CD4-positive, CD25-positive, alpha-beta regulatory T cell (primary cell): Measurements from ENCODE around the gene GCKR. TPM values are rescaled to one million over a fixed set of nuclear protein-coding genes. Genes with fewer than 3 reads are reported as not detected.

ENCODE experiments used
- ATAC-seq, 2 donors: fragments of 150-1000 bp; cut with Tn5 transposase; one replicate each; pipeline ENCODE4 v1.10.0; 2021; ENCODE audit warnings: low read depth in 2 of 2, moderate number of reproducible peaks in 2 of 2, moderate library complexity in 1 of 2
- DNase-seq, 3 donors: peaks; one replicate each; pipeline versions ENCODE4 v3.0.0 to v3.0.0-alpha.2; 2012 to 2022; ENCODE audit warnings: mixed read lengths in 1 of 3
- H3K27ac ChIP-seq: one replicate; pipeline ENCODE4 v1.7.0; 2013; ENCODE audit warnings: mild to moderate bottlenecking, low read length; ENCODE audit not compliant: insufficient read depth, poor library complexity, severe bottlenecking
- H3K27me3 ChIP-seq: one replicate; pipeline ENCODE4 v1.7.0; 2013; ENCODE audit warnings: low read length; ENCODE audit not compliant: control insufficient read depth, insufficient read depth
- H3K36me3 ChIP-seq: one replicate; pipeline ENCODE4 v1.7.0; 2013; ENCODE audit warnings: mild to moderate bottlenecking, low read length, moderate library complexity; ENCODE audit not compliant: control insufficient read depth, insufficient read depth
- H3K4me1 ChIP-seq: 2 replicates; pipeline ENCODE4 v1.7.0; 2013; ENCODE audit warnings: mild to moderate bottlenecking, low read length; ENCODE audit not compliant: insufficient read depth, control insufficient read depth, poor library complexity, severe bottlenecking
- H3K4me3 ChIP-seq: one replicate; pipeline ENCODE4 v1.7.0; 2013; ENCODE audit warnings: low read depth, mild to moderate bottlenecking, low read length, moderate library complexity
- H3K9me3 ChIP-seq, 2 experiments: 1 replicate in 1 of 2; 2 replicates in 1 of 2; pipeline ENCODE4 v1.7.0; 2013; ENCODE audit warnings: low read length in 2 of 2, mild to moderate bottlenecking in 1 of 2, moderate library complexity in 1 of 2; ENCODE audit not compliant: control insufficient read depth in 2 of 2
- H3K27ac Mint-ChIP-seq, 3 donors: one replicate each; pipeline ENCODE4 v1.8.0; 2020 to 2022; ENCODE audit warnings: mild to moderate bottlenecking in 3 of 3, mixed read lengths in 3 of 3, moderate library complexity in 2 of 3
- H3K27me3 Mint-ChIP-seq: one replicate; pipeline ENCODE4 v1.8.0; 2022; ENCODE audit warnings: mild to moderate bottlenecking, mixed read lengths
- H3K36me3 Mint-ChIP-seq: one replicate; pipeline ENCODE4 v1.8.0; 2020; ENCODE audit warnings: mixed read lengths
- H3K4me1 Mint-ChIP-seq, 4 donors: one replicate each; pipeline ENCODE4 v1.8.0; 2020 to 2022; ENCODE audit warnings: mixed read lengths in 4 of 4, mild to moderate bottlenecking in 1 of 4
- H3K4me3 Mint-ChIP-seq, 4 donors: one replicate each; pipeline ENCODE4 v1.8.0; 2020 to 2022; ENCODE audit warnings: mild to moderate bottlenecking in 4 of 4, mixed read lengths in 4 of 4, moderate library complexity in 3 of 4
- H3K9me3 Mint-ChIP-seq, 7 donors: one replicate each; pipeline ENCODE4 v1.8.0; 2020 to 2022; ENCODE audit warnings: mixed read lengths in 7 of 7, mild to moderate bottlenecking in 3 of 7, moderate library complexity in 2 of 7
- polyA plus RNA-seq, 4 donors: library from polyadenylated mRNA; unstranded; fragments of 300-500 nt; fragmentation: Illumina TruSeq; gene quantifications; one replicate each; pipeline ENCODE4 v1.2.3, GENCODE V29; 2021
- total RNA-seq: library from RNA; stranded (reverse); gene quantifications from one replicate; pipeline ENCODE4 v1.2.3, GENCODE V29; 2022

The GCKR gene, protein sequence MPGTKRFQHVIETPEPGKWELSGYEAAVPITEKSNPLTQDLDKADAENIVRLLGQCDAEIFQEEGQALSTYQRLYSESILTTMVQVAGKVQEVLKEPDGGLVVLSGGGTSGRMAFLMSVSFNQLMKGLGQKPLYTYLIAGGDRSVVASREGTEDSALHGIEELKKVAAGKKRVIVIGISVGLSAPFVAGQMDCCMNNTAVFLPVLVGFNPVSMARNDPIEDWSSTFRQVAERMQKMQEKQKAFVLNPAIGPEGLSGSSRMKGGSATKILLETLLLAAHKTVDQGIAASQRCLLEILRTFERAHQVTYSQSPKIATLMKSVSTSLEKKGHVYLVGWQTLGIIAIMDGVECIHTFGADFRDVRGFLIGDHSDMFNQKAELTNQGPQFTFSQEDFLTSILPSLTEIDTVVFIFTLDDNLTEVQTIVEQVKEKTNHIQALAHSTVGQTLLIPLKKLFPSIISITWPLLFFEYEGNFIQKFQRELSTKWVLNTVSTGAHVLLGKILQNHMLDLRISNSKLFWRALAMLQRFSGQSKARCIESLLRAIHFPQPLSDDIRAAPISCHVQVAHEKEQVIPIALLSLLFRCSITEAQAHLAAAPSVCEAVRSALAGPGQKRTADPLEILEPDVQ
- total RNA-seq: not detected
- polyA plus RNA-seq: not detected

DNA sequence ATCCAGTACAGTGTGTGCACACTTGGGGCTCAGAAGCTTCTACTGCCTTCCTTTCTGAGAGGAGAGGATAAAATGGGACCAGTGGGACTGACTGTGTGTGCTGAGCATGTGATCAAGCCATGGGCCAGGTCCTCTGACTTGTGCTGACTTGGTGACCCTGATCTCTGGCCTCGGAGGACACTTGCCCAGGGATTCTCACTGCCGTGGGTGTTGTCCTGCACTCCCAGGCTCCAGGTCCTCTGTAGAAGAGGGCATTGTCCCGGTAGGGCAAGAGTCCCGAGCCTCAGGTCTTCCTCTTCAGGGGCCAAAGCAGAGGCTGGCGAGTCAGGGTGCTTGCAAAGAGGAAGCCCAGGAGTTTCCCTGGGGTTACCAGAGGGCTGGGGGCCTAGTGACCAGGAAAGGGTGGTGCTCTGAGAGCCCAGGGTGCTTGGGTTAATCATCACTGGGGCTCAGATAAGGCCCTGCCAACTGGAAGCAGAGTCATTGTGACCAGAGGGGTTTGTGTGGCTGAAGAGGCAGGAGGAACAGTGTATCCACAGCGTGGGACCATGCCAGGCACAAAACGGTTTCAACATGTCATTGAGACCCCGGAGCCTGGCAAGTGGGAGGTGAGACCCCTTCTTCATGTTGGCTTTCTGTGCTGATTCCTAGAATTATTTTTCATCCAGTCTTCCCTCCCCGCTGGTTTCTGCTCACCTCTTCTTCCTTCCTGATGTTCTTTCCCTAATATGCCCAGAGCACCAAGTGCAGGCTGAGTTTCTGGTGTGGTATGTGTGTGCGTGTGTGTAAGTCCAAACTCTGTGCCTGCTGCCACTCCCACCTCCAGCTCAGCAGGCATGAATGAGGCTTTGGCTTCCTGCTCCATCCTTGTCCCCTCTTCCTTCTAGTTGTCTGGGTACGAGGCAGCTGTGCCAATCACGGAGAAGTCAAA, at the start of gene GCKR:
GCKR (plus strand) TSS at position 483 of the 931 bp plus-strand sequence; CDS start at position 549, 66 bp downstream.
- H3K9me3 ChIP-seq: no peaks in the 10 kb centered on the region
- H3K27ac Mint-ChIP-seq: no peak within 1 kb of the TSS
- H3K4me3 Mint-ChIP-seq: peak within 1 kb of the TSS in 3 of 4 donors; percentile 43 to 61 (median 56)
- no peak within 1 kb of the TSS for H3K4me3 ChIP-seq
- peaks cover 53% of the 10 kb centered on the region for H3K27me3 Mint-ChIP-seq
- H3K4me1 ChIP-seq: peaks cover 12% of the 10 kb centered on the region
- no peak within 1 kb of the TSS for H3K27ac ChIP-seq
- peaks cover 4 to 17% (median 10%) of the 10 kb centered on the region in 4 donors for H3K4me1 Mint-ChIP-seq
- no peaks in the 10 kb centered on the region for H3K36me3 ChIP-seq
- H3K9me3 Mint-ChIP-seq: peaks cover 0 to 3% (median 0%) of the 10 kb centered on the region in 7 donors
- peaks cover 34% of the 10 kb centered on the region for H3K27me3 ChIP-seq
- H3K36me3 Mint-ChIP-seq: peaks cover 4% of the 10 kb centered on the region
- DNase-seq (no peak), ATAC-seq (no peak)

DNA sequence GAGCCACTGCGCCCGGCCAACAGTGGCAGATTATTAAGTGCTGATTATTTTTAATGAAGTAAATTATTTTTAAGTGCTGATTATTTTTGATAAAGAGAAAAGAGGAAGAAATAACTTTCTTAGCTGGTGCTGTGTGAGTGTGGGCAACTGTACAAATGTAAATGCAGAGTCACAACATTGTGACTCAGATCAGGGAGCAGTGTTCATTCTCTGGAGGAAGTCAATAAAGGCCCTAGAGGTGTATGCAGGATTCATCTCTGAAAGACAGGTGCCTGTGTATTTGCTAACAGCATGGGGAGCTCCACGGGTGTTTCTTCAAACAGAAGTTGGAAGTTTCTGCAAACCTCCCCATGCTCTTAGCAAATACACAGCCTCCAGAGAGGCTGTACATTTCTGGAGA, 48.3 kb upstream of the GCKR start:
- Mint-ChIP-seq H3K27ac (peak overlapping the region in 1 of 3 donors; percentile 42), H3K27me3 (no peaks in the 10 kb centered on the region), H3K4me3 (no peak overlapping the region), H3K4me1 (peaks cover 0 to 6% (median 2%) of the 10 kb centered on the region in 4 donors), H3K36me3 (peaks cover 18% of the 10 kb centered on the region), H3K9me3 (no peaks in the 10 kb centered on the region)
- no peak overlapping the region for H3K4me3 ChIP-seq
- no peak for ATAC-seq
- DNase-seq: no peak
- H3K4me1 ChIP-seq: no peaks in the 10 kb centered on the region
- H3K36me3 ChIP-seq: peaks cover 3% of the 10 kb centered on the region
- no peaks in the 10 kb centered on the region for H3K27me3 ChIP-seq
- no peaks in the 10 kb centered on the region for H3K9me3 ChIP-seq
- no peak overlapping the region for H3K27ac ChIP-seq

DNA sequence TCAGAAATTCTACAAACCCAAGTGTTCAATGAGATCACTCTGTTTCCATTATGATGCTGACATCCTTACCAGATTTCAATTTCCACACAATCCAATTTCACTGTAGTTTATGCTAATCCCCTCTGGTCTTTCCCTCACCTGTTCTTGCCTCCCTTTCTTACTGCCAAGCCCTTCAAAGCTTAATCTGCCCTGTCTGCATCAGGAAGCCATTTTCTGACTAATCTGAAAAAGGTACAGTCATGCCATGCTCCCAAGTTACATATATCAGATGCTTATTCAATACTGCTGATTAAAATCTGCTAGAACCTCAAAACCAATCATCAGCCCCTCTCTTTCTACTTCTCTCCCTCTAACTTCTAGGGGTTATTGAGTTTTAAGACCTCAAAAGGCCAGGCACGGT, 45.5 kb upstream of the GCKR start:
- no peaks in the 10 kb centered on the region for H3K4me1 ChIP-seq
- Mint-ChIP-seq H3K9me3 (no peaks in the 10 kb centered on the region), H3K27me3 (no peaks in the 10 kb centered on the region), H3K4me1 (peaks cover 0 to 5% (median 2%) of the 10 kb centered on the region in 4 donors), H3K4me3 (no peak overlapping the region), H3K27ac (peak overlapping the region in 1 of 3 donors; percentile 74), H3K36me3 (peaks cover 18% of the 10 kb centered on the region)
- DNase-seq: no peak
- no peak for ATAC-seq
- H3K4me3 ChIP-seq: no peak overlapping the region
- no peaks in the 10 kb centered on the region for H3K36me3 ChIP-seq
- H3K27me3 ChIP-seq: no peaks in the 10 kb centered on the region
- no peaks in the 10 kb centered on the region for H3K9me3 ChIP-seq
- H3K27ac ChIP-seq: no peak overlapping the region

DNA sequence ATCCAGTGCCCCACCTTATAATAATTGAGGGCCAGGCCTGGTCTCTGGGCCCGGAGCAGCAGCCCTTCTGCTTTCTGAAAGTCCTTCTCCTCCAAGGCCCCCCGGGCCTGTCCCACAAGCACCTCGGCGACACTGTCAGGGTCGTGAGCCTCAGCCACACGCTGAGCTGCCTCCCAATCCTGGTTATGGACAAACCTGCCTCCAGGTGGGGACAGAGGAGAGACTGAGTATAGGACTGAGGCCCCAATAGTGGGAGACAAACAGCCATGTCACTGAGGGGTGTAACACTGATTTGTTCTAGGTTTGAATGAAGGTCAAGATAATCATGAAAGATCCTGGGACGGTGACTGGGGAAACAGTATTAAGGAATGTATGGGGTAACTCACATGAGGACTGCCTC, 42.7 kb upstream of the GCKR start:
- Mint-ChIP-seq H3K27ac (peak overlapping the region in 1 of 3 donors; percentile 38), H3K9me3 (no peaks in the 10 kb centered on the region), H3K4me1 (peaks cover 0 to 5% (median 0%) of the 10 kb centered on the region in 4 donors), H3K27me3 (no peaks in the 10 kb centered on the region), H3K36me3 (peaks cover 12% of the 10 kb centered on the region), H3K4me3 (no peak overlapping the region)
- DNase-seq: no peak
- H3K9me3 ChIP-seq: no peaks in the 10 kb centered on the region
- no peak overlapping the region for H3K27ac ChIP-seq
- no peak for ATAC-seq
- no peaks in the 10 kb centered on the region for H3K36me3 ChIP-seq
- H3K4me3 ChIP-seq: no peak overlapping the region
- H3K4me1 ChIP-seq: no peaks in the 10 kb centered on the region
- no peaks in the 10 kb centered on the region for H3K27me3 ChIP-seq

DNA sequence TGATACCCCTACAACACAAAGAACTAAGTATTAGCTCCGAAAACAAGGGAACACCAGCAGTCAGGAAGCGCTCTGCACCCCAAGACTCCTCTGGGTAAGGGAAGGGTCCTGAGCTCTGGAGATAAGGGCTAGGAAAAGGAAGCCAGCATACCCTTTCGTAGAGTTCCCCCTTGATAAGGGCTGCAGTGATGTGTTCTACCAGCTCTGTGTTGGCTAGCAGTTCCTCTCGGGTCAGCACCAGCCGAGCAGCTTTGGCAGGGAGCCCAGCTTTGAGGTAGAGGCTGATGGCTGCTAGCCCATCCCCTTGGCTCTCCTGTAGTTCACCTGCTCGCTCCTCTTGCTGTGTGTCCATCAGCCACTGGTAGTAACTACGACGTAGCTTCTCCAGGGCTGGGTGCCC, 35.5 kb upstream of the GCKR start:
- no peak overlapping the region for H3K4me3 ChIP-seq
- no peaks in the 10 kb centered on the region for H3K4me1 Mint-ChIP-seq
- no peak for DNase-seq
- H3K36me3 Mint-ChIP-seq: peaks cover 32% of the 10 kb centered on the region
- no peak overlapping the region for H3K4me3 Mint-ChIP-seq
- no peaks in the 10 kb centered on the region for H3K9me3 Mint-ChIP-seq
- H3K27me3 ChIP-seq: no peaks in the 10 kb centered on the region
- H3K27ac Mint-ChIP-seq: no peak overlapping the region
- H3K4me1 ChIP-seq: no peaks in the 10 kb centered on the region
- no peak for ATAC-seq
- H3K36me3 ChIP-seq: no peaks in the 10 kb centered on the region
- no peaks in the 10 kb centered on the region for H3K27me3 Mint-ChIP-seq
- H3K9me3 ChIP-seq: no peaks in the 10 kb centered on the region
- H3K27ac ChIP-seq: no peak overlapping the region

DNA sequence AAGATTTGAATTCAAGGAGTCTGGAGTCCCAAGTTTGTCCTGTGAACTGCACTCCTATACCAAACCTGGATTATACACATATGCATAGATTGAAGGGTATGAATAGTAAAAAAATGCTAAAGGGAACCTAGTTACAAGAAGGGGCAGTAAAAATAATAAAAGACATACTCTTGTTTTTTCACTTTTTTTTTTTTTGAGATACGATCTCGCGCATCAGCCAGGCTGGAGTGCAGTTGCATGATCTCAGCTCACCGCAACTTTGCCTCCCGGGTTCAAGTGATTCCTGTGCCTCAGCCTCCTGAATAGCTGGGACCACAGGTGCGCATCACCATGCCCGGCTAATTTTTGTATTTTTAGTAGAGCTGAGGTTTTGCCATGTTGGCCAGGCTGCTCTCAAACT, 32.2 kb upstream of the GCKR start:
- no peaks in the 10 kb centered on the region for H3K9me3 Mint-ChIP-seq
- ATAC-seq (no peak), DNase-seq (no peak)
- H3K4me3 ChIP-seq: no peak overlapping the region
- no peaks in the 10 kb centered on the region for H3K27me3 ChIP-seq
- H3K9me3 ChIP-seq: no peaks in the 10 kb centered on the region
- no peaks in the 10 kb centered on the region for H3K4me1 ChIP-seq
- no peaks in the 10 kb centered on the region for H3K4me1 Mint-ChIP-seq
- H3K36me3 ChIP-seq: no peaks in the 10 kb centered on the region
- H3K27ac ChIP-seq: no peak overlapping the region
- peaks cover 23% of the 10 kb centered on the region for H3K36me3 Mint-ChIP-seq
- H3K4me3 Mint-ChIP-seq: no peak overlapping the region
- no peak overlapping the region for H3K27ac Mint-ChIP-seq
- no peaks in the 10 kb centered on the region for H3K27me3 Mint-ChIP-seq

DNA sequence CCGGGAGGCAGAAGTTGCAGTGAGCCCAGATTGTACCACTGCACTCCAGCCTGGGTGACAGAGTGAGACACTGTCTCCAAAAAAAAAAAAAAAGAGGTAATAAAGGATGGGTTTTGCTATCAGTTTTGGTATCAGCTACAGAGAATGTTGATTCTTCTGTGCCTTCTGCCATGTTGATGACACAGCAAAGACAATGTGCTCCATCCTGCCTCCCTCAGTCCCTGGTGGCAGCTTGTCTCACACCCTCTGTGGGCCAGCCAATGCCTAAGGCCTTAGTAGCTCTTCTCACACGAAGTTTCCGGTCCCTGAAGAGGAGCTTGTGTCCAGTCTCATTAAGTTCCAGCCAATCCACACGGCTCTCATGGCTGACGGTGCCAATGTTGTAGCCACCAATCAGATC, 24.7 kb upstream of the GCKR start:
- peak overlapping the region in 1 of 3 donors; percentile 0 for H3K27ac Mint-ChIP-seq
- no peaks in the 10 kb centered on the region for H3K4me1 Mint-ChIP-seq
- H3K36me3 Mint-ChIP-seq: peaks cover 23% of the 10 kb centered on the region
- DNase-seq (peak in 1 of 3 donors; percentile 37), ATAC-seq (no peak)
- no peaks in the 10 kb centered on the region for H3K4me1 ChIP-seq
- peaks cover 5% of the 10 kb centered on the region for H3K27me3 Mint-ChIP-seq
- no peaks in the 10 kb centered on the region for H3K9me3 ChIP-seq
- no peak overlapping the region for H3K4me3 Mint-ChIP-seq
- no peaks in the 10 kb centered on the region for H3K9me3 Mint-ChIP-seq
- H3K4me3 ChIP-seq: no peak overlapping the region
- no peaks in the 10 kb centered on the region for H3K27me3 ChIP-seq
- H3K36me3 ChIP-seq: no peaks in the 10 kb centered on the region
- H3K27ac ChIP-seq: no peak overlapping the region
